NCI-H2196 (cell line): Measurements from ENCODE around the gene EMX1.
"Not testable (repeated sequence)": the region's sequence is repeated elsewhere in the genome, so short reads cannot be mapped to it uniquely, and the experiment has no call there.

Experiments used
- DNase-seq: peaks from one replicate; lab custom pipeline; 2025; ENCODE audit not compliant: unreplicated experiment; lab: John Stamatoyannopoulos, UW

Gene EMX1

DNA sequence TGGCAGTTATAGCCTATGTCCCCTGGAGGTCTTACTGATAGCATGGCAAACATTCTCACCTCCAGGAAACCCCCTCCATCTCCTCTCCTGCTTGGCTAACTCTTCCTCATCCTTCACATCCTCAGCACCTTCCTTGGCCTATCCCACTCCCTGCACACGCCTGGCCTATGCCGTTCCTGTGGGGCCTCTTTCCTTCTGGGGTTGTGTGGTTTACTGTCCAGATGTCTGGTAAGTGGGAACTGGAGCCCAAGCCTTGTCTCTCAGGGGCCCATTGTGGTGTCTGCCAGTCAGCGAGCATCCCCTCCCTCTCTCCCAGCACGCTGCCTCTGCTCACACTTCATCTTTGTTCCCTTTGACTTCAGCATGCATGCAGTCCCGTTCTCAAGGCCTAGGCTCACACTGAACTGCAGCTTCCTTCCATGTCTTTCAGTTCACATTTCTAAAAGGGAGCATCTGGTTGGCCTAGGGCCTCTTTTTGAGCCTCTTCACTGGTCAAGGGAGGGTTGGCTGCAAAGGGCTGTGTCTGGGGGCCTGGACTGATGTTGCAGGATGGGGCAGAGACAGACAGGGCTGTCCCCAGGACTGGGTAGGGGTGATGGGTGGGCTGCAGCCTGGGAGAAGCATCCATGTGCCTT is 17.0 kb upstream of the EMX1 start:
- DNase-seq, result no peak

GRCh38 chr2:72901426-72901825 is 15.9 kb upstream of the EMX1 start:
- no peak for DNase-seq

DNA sequence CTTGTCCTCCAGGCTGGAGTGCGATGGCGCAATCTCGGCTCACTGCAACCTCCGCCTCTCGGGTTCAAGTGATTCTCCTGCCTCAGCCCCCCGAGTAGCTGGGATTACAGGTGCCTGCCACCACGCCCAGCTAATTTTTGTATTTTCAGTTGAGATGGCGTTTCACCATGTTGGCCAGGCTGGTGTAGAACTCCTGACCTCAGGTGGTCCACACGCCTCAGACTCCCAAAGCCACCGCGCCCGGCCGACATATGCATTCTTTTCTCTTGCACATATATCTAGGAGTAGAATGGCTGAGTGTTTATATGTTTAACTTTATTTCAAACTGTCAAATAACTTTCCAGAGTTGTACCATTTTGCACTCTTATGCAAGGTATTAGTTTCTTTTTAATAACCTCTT is 9.9 kb upstream of the EMX1 start:
- DNase-seq, result not testable (repeated sequence)

DNA sequence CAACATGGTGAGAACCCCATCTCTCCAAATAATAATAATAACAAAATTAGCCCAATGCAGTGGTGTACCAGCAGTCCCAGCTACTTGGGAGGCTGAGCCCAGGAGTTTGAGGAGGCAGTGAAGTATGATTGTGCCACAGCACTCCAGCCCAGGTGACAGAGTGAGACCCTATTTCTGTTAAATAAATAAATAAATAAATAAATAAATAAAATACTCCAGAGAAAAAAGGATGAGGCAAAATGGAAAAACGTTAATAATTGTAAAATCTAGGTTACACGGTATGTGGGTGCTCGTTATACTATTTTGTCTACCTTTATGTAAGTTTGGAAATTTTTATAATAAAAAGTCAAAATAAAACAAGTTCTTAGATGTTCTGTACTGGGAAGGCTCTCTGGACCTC is 8.6 kb upstream of the EMX1 start:
- DNase-seq, result no peak

GRCh38 chr2:72911256-72911655 is 6.1 kb upstream of the EMX1 start:
- no peak for DNase-seq

DNA sequence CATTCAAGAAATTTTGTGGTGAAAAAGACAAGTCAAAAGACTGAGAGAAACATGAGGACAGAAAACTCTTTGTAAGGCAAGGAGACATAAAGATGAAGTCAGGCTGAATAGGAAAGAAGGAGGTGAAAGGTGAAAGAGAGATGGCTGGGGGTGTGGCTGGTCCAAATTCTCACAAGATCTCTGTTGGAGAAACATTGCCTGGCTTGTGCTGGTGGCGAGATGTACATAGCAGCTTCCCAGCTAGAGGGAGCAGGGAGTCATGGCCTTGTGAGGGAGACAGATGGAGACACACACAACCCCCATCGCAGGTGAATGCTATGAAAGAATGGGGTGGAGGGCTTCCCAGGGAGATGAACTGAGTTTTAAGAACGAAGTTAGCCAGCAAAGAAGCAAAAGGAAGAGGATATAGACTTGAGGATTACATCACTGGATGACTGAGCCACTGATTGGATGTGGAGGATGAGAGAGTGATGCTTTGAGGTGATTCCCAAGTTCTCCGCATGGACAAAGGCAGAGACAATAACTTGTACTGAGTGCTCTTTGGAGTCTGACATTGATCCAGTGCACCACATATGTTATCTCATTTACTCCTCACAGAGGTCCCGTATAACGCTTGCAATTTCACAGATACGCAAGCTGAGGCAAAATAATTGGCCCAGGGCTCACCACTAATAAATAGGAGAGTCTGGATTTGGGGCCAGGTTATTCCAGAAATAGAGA is 3.7 kb upstream of the EMX1 start:
- DNase-seq, result no peak

DNA sequence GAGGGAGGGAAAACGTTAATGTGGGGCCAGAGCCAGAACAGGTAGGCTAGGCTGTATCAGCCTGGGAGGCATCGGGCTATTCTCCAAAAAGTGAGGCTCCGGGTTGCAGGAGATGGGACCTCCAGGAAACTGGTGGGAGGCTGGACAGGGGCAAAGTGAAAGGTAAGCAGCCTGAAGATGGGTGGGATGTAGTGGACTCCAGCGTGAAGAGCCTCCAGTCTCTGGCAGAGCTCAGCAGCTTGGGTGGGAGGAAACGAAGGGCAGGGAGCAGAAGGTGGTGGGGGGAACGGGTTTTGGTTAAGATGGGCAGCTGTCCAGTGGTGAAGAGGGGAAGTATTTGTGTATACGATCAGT is 3.1 kb upstream of the EMX1 start:
- DNase-seq, result no peak

- no peak for DNase-seq
Measured at GRCh38 chr2:72914589-72915319, 2.6 kb upstream of the EMX1 start.

DNA sequence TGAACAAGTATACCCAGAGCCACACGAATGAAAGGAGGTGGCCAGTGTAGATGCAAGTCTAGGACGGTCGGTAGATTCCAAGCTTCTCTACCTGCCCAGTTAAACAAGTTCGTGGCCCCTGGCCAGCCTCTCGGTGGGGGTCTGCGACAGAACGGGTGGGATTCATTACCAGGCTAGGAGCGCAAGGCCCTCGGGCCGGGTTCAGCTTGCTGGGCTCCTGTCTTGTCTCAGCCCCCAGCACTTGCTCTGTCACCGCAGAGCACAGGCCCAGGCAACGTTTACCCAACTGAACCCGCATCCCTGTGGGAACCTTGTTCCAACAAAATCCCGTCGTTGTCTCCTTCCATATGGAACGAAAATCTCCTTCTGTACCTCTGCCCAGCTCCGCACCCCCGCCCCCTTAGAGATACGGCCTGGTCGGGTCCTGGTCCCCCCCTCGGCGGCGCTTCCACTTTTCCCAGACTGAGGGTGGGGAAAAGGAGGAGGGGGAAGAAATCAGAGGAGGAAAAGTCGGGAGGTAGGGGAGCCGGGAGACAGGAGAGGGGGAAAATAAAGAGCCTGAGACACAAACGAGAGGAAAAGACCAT is 1.9 kb upstream of the EMX1 start:
- DNase-seq, result no peak

DNA sequence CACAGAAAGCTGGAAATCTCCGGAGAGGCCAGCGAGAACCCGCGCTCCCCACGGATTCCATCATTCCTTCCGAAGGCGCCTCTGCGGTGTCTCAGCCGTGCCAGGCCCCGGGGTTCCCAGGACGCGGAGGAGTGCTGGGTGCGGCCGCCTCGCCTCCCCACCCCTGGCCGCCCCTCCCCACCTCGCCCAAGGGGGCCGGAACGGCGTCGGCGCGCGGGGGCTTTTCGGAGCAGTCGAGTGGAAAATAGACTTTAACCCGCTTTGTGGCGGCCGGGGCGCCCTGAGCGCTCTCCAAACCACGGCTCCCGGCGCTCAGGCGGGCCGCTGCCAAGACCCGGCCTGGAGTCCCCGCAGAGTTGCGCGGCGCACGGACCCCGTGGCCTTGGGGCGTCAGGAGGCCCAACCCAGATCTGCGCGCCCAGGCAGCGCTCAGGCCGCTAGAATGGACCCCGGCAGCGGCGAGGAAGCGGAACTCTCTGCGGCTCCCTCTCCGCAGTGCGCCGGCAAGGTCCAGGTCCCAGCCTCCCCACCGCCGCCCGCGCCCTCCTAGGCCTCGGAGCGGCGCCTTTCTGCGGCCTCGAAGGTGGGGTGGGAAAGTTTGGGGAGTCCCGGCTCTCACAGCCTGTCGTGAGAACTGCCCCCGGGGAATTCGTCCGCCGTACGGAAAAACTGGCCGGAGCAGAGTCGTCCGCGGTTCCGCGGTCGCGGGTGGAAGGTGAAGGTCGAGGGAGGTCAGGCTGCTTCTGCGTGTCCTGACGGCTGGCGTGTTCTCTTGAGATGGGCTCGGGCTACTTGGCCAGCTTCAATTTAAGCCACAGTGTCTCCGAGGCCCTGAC is 1.2 kb upstream of the EMX1 start:
- DNase-seq, result peak; percentile 47

DNA sequence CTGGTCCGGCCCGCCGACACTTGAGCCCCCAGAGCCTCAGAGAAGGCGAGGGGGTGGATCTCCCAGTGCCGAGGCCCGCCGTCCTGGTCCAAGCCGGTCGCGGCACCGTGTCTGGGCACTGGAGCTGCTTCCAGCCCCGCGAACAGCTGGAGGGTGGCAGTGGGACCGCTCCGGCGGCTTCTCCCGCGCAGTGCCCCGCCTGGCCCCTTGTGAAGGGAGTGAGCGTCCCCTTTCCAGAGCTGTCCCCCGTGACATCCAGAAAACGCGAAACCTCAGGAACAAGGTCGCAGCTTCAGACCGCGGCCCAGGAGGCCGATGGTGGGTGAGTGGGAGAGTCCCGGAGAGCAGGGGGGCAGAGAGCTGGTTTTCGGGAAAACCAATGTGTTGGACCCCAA is 579 bp upstream of the EMX1 start:
- DNase-seq, result no peak

GRCh38 chr2:72917877-72918553 is 696 bp downstream of the EMX1 start:
- DNase-seq, result peak; percentile 9

DNA sequence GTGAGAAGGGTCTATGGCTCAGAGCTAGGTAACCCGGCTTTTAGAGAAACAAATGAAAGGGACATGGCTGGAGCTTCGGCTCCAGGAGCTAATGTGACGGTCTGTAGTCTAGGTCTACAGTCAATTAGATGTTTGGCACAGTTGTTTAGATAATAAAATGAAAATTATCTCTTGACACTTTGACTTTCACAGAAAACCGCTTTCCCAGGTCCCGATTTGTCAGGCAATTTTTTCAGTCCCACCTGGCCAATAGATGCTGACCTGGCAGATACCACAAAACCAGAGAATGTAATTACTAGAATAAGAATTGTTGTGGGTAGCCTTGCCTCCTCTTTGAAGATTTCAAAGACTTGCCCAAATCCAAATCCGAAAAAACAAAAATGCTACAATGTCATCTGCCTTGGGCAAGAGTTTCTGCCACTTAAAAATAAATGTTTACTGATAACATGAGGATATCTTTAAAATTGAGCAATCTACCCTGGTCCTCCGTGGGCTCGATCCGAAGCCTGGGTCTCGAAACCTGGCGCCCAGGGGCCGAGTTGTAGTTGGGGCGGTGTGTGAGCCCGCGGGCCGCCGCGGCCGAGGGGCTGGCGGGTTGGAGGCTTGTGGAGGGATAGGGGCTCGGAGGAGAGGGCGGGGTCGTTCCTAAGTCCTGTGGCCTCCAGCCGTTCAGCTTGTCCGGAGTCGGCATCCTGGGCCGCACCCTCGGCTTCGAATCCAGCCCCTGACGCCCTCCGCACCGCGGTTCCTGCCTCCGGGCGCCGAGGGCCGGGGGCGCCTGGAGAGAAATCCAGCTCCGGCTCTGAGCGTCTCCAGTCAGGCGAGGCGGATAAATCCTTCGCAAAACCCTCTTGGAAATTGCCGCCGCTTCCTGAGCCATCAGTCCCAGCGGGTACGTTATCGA is 2.3 kb downstream of the EMX1 start:
- no peak for DNase-seq

DNA sequence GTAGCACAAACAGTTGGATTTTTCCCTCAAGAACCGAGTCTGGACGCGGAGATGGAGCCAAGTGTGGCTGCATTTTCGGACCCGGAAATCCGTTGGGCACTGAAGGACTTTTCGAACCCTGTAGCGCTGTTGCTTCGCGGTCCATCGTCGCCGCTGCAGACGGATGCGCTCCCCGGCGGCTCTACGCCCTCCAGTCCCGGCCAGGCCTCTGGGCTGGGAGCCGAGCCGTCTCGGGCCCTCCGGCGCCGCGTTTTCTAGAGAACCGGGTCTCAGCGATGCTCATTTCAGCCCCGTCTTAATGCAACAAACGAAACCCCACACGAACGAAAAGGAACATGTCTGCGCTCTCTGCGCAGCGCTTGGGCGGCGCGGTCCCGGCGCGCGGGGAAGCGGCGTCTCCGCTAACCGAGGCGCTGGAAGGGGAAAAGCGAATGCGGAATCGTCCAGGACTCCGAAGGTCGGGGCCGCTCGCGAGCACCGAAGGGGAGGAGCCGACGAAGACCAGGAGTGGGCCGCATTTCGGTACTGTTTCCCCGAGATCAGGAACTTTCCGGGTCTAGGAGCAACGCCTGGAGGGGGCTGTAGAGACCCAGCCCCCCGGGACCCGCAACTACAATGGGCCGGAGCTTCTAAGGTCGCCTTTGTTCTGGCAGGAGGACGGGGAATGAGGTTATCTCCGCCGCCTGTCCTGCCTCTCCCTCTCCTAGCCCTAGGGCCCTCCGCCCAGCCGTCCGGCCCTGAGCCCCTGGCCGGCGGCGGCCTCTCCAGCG is 3.2 kb downstream of the EMX1 start:
- DNase-seq, result no peak

DNA sequence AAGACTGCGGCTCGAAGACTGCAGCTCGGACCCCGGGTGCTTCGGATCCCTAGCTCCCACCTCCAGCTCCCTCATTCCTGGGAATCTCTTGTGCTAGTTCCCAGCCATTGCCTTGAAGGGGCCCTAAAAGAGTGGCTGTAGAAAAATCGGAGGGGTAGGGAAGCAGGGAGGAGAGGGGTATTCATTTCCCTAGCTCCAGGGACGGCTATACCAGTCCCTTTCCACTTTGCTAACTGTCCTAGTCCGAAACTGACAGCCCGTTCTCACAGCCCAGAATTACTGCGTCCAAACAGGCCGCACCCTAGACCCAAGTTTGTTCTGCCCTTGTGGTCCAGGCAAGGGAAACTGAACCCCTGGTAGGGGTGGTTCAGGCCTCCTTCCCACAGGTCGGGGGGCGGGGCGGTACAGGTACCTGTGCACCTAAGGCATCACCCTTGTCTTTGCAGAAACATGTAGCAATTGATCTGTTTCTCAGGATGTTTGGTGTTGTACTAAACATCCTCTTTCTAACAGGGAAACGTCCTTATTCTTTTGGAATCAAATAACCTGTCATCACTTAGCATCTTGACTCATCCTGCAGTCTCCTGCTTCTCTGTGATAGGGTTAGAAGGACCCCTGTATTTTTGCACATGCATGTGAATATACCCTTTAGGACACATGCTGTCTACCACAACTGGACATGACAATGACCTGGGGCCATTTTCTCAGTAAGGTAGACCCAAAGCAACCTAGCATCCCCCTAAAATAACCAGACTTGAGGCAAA is 4.0 kb downstream of the EMX1 start:
- DNase-seq, result no peak

- no peak for DNase-seq
Measured at GRCh38 chr2:72921853-72922252, 4.5 kb downstream of the EMX1 start.

DNA sequence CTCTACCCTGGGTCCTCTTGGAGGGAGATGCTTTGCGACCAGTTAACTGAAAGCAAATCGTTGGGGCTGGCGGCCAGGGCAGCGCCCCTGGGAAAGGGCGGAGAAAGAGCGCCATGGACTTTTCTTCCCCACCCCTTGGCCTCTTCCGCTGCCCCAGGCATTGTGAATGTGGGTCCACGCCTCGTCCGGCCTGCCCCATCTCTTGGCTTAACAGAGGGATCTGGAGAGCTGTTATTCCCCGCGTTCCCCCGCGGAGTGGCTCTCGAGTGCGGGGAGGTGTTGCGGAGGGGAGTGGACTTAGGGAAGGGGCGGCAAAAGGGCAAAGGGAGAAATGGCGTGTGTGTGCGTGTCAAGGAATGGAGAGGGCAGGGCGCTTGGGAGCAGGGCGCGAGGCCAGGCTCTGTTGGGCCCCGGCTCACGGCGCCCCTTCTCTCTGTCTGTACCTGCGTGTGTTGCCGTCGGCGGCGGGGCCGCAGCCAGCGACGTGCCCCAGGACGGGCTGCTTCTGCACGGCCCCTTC is 6.6 kb downstream of the EMX1 start:
- no peak for DNase-seq
